PC-3 (cell line): ENCODE data around the gene SPARC. TPM values are rescaled to one million over a fixed set of nuclear protein-coding genes. Genes with fewer than 3 reads are reported as not detected.
"Not testable (repeated sequence)": the region's sequence is repeated elsewhere in the genome, so short reads cannot be mapped to it uniquely, and the experiment has no call there.

Experiments used
- ATAC-seq: fragments of 200-7000 bp; cut with Tn5 transposase; 2 replicates; pipeline ENCODE4 v1.9.1; 2020; ENCODE audit warnings: mild to moderate bottlenecking, moderate library complexity
- BruUV-seq: library from RNA; stranded (reverse); fragments of 400-500 nt; replicated peaks from 2 replicates; lab custom pipeline; 2021; lab: Mats Ljungman, UMichigan
- CTCF ChIA-PET: fragments of 300-600 bp; sonication (Branson Sonifier 250); formaldehyde crosslinking; loops from one replicate; lab custom pipeline; 2022; ENCODE audit warnings: antibody characterized with exemption; lab: Charles Lee
- POLR2A ChIA-PET: fragments of 300-600 bp; sonication (Branson Sonifier 250); formaldehyde crosslinking; loops from one replicate; lab custom pipeline; 2022; ENCODE audit warnings: antibody characterized with exemption; ENCODE audit not compliant: unreplicated experiment; lab: Charles Lee
- DNase-seq: peaks from one replicate; pipeline ENCODE4 v3.0.0-alpha.2; 2015
- H2AFZ ChIP-seq: fragments of 300-600 bp; sonication (generic); 2 replicates; pipeline ENCODE4 v1.6.0; 2016; ENCODE audit warnings: antibody characterized with exemption, low read length
- H3F3A ChIP-seq: fragments of 300-600 bp; sonication (generic); one replicate; pipeline ENCODE4 v1.6.0; 2017; ENCODE audit warnings: antibody characterized with exemption, low read length, control low read depth, mild to moderate bottlenecking; ENCODE audit not compliant: unreplicated experiment
- H3K27ac ChIP-seq: fragments of 300-600 bp; sonication (generic); 2 replicates; pipeline ENCODE4 v1.5.1; 2016; ENCODE audit warnings: mild to moderate bottlenecking, low read length
- H3K27me3 ChIP-seq: fragments of 300-600 bp; sonication (generic); 2 replicates; pipeline ENCODE4 v1.6.1; 2016; ENCODE audit warnings: low read length, mixed read lengths
- H3K36me3 ChIP-seq: fragments of 300-600 bp; sonication (generic); 2 replicates; pipeline ENCODE4 v1.6.1; 2016; ENCODE audit warnings: low read depth, mixed run types, low read length, mixed read lengths
- H3K4me1 ChIP-seq: fragments of 300-600 bp; sonication (generic); 2 replicates; pipeline ENCODE4 v1.5.1; 2016; ENCODE audit warnings: low read length; ENCODE audit not compliant: insufficient read depth
- H3K4me2 ChIP-seq: fragments of 300-600 bp; sonication (generic); 2 replicates; pipeline ENCODE4 v1.6.0; 2016; ENCODE audit warnings: low read length
- H3K4me3 ChIP-seq: fragments of 300-600 bp; sonication (generic); 2 replicates; pipeline ENCODE4 v1.5.1; 2016; ENCODE audit warnings: mild to moderate bottlenecking, low read length, mixed read lengths
- H3K79me2 ChIP-seq: fragments of 300-600 bp; sonication (generic); 2 replicates; pipeline ENCODE4 v1.6.1; 2017; ENCODE audit warnings: low read length, mixed read lengths
- H3K9ac ChIP-seq: fragments of 300-600 bp; sonication (generic); 2 replicates; pipeline ENCODE4 v1.6.0; 2016; ENCODE audit warnings: mild to moderate bottlenecking, low read length
- H3K9me2 ChIP-seq: fragments of 300-600 bp; sonication (generic); replicated peaks from 2 replicates; pipeline ENCODE4 v1.6.1; 2016; ENCODE audit warnings: mixed run types, low read length, mixed read lengths
- H3K9me3 ChIP-seq: fragments of 300-600 bp; sonication (generic); 2 replicates; pipeline ENCODE4 v1.6.1; 2016; ENCODE audit warnings: low read length, mixed read lengths
- H4K20me1 ChIP-seq: fragments of 300-600 bp; sonication (generic); 2 replicates; pipeline ENCODE4 v1.6.1; 2016; ENCODE audit warnings: low read length, mixed read lengths
- CTCF ChIP-seq: fragments of 300-600 bp; sonication (generic); conservative IDR thresholded peaks from 2 replicates; pipeline ENCODE4 v1.5.1; 2017; ENCODE audit warnings: antibody characterized with exemption, low read depth, mild to moderate bottlenecking, low read length
- EZH2 ChIP-seq: fragments of 300-600 bp; sonication (generic); IDR thresholded peaks from one replicate; pipeline ENCODE4 v1.6.1; 2017; ENCODE audit warnings: antibody characterized with exemption, mild to moderate bottlenecking, low read length; ENCODE audit not compliant: unreplicated experiment
- EZH2phosphoT487 ChIP-seq: fragments of 300-600 bp; sonication (generic); IDR thresholded peaks from 2 replicates; pipeline ENCODE4 v1.6.1; 2018; ENCODE audit warnings: mild to moderate bottlenecking, antibody characterized with exemption, low read length, borderline replicate concordance
- intact Hi-C: fragments of 100-400 bp; cut with micrococcal nuclease; formaldehyde crosslinking; loops from 2 replicates; pipeline ENCODE4 v1.9.0; 2023
- total RNA-seq: library from RNA; depleted of rRNA; stranded (reverse); fragments of >200 nt; gene quantifications from 2 replicates; pipeline ENCODE4 v1.2.3, GENCODE V29; 2014

The SPARC gene
- total RNA-seq, 1 experiment from 2014 or later: 2.7 TPM

GRCh38 chr5:151682240-151682639 lies 4.5 kb downstream of the SPARC start:
- POLR2A ChIA-PET: no interaction called here
- no peak overlapping the region for H3K9ac ChIP-seq
- intact Hi-C loops: no loop called here
- no peaks in the 10 kb centered on the region for H3K36me3 ChIP-seq
- DNase-seq: no peak
- H3K4me2 ChIP-seq: no peak overlapping the region
- no peaks in the 10 kb centered on the region for H3K9me3 ChIP-seq
- ATAC-seq: no peak
- peaks cover 9% of the 10 kb centered on the region for H3K4me1 ChIP-seq
- H3K27ac ChIP-seq: no peak overlapping the region
- no TSS peak for BruUV-seq
- no peak overlapping the region for H2AFZ ChIP-seq
- CTCF ChIA-PET: no interaction called here
- H3K79me2 ChIP-seq: no peaks in the 10 kb centered on the region
- TF ChIP-seq EZH2 (no peak), CTCF (no peak), EZH2phosphoT487 (no peak)
- H3K4me3 ChIP-seq: no peak overlapping the region
- H3K27me3 ChIP-seq: no peaks in the 10 kb centered on the region
- no peaks in the 10 kb centered on the region for H4K20me1 ChIP-seq
- H3K9me2 ChIP-seq: no peaks in the 10 kb centered on the region
- no peaks in the 10 kb centered on the region for H3F3A ChIP-seq

- ChIA-PET CTCF (no interaction called here), POLR2A (no interaction called here)
- Histone ChIP-seq H3K4me2 (no peak overlapping the region), H2AFZ (no peak overlapping the region), H3F3A (no peaks in the 10 kb centered on the region), H3K9me3 (no peaks in the 10 kb centered on the region), H3K9me2 (no peaks in the 10 kb centered on the region), H3K79me2 (no peaks in the 10 kb centered on the region), H3K9ac (no peak overlapping the region), H3K4me1 (peaks cover 20% of the 10 kb centered on the region), H3K27me3 (no peaks in the 10 kb centered on the region), H3K36me3 (no peaks in the 10 kb centered on the region), H3K4me3 (no peak overlapping the region), H3K27ac (no peak overlapping the region), H4K20me1 (no peaks in the 10 kb centered on the region)
- ATAC-seq (no peak), DNase-seq (no peak)
- TF ChIP-seq EZH2: no peak
- no peak for TF ChIP-seq EZH2phosphoT487
- no peak for TF ChIP-seq CTCF
- intact Hi-C loops: no loop called here
- BruUV-seq: no TSS peak
These were observed 5.7 kb downstream of the SPARC start for GRCh38 chr5:151680944-151681427.

GRCh38 chr5:151680156-151680505 lies 6.6 kb downstream of the SPARC start:
- H2AFZ ChIP-seq, POLR2A ChIA-PET, H3K79me2 ChIP-seq, H3K36me3 ChIP-seq, H3K4me2 ChIP-seq, ATAC-seq, H3K9ac ChIP-seq, H4K20me1 ChIP-seq, BruUV-seq, H3K27ac ChIP-seq, H3K27me3 ChIP-seq, CTCF ChIA-PET, H3K9me2 ChIP-seq, H3F3A ChIP-seq, DNase-seq, intact Hi-C loops, H3K4me3 ChIP-seq, H3K9me3 ChIP-seq: not testable (repeated sequence)
- peaks cover 22% of the 10 kb centered on the region for H3K4me1 ChIP-seq
